ENCODE data around the gene PMS2. TPM values are rescaled to one million over a fixed set of nuclear protein-coding genes. Genes with fewer than 3 reads are reported as not detected.

The PMS2 gene
- total RNA-seq, 6 donors from 2014 or later, result 5.1 to 15.7 (median 9.7) TPM

DNA sequence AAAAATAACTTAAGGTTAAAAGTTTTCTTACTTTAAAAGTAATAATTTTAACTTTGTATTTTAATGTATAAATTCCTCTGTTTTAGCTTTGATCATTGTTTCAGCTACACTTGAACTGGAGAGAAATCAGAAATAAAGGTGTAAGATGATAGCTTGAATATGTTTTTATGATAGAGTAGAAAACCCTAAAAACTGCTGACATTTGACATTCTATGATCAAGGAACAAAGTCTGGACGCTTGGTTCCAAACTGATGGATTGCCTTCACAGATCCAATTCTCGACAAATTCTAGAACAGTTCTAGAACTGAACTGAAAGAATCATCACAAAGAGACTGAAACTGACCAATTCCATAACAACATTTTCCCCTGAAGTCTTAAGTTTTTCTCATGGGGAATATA lies 22.1 kb upstream of the PMS2 start, which contains the start of gene ANKRD61:
Gene ANKRD61, plus strand, starts transcription at position 389 of the 400 bp plus-strand sequence. Its CDS starts 0 bp downstream, at position 389.
- no peaks in the 10 kb centered on the region for H3K9me3 ChIP-seq
- WGBS, 2 donors, result 85 to 90% methylated on average over 2 of the region's 2 CpGs
- H3K4me1 ChIP-seq, result peaks cover 3 to 15% (median 11%) of the 10 kb centered on the region in 4 donors
- H3K27me3 ChIP-seq, result no peaks in the 10 kb centered on the region
- no peak for DNase-seq
- H3K36me3 ChIP-seq, result peaks cover 5 to 92% (median 49%) of the 10 kb centered on the region in 4 donors
- TF ChIP-seq POLR2A (IDR thresholded peaks at IDR 0.05) (no peak), POLR2AphosphoS5 (IDR thresholded peaks at IDR 0.05) (no peak), EP300 (IDR thresholded peaks at IDR 0.05) (no peak)
- TF ChIP-seq, protein P1, sequence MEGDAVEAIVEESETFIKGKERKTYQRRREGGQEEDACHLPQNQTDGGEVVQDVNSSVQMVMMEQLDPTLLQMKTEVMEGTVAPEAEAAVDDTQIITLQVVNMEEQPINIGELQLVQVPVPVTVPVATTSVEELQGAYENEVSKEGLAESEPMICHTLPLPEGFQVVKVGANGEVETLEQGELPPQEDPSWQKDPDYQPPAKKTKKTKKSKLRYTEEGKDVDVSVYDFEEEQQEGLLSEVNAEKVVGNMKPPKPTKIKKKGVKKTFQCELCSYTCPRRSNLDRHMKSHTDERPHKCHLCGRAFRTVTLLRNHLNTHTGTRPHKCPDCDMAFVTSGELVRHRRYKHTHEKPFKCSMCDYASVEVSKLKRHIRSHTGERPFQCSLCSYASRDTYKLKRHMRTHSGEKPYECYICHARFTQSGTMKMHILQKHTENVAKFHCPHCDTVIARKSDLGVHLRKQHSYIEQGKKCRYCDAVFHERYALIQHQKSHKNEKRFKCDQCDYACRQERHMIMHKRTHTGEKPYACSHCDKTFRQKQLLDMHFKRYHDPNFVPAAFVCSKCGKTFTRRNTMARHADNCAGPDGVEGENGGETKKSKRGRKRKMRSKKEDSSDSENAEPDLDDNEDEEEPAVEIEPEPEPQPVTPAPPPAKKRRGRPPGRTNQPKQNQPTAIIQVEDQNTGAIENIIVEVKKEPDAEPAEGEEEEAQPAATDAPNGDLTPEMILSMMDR (IDR thresholded peaks at IDR 0.05), result no peak
- no peak within 1 kb of the TSS for H3K4me3 ChIP-seq
- no peak within 1 kb of the TSS for H3K27ac ChIP-seq
- no peak for ATAC-seq (ENCODE audit: low FRiP score in 2 of 2)

DNA sequence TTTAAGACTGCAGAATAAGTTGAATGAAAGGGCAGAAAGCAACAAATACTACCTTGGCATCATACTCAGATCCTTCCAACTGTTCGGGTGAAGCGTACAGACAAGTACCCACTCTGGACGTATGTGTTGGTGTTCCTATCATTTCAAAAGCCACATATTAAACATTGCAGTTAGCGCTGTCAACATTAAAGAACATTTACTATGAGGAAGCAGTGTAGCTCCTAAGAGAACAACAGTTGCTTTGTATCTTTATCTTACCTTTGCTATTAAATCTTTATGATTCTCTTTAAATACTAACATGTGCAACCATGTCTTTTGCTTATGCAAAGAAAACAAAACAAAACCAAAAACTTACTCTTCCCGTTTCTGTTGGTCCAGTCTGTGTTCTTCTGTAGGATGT lies 19.7 kb upstream of the PMS2 start:
- WGBS, 2 donors, result 87 to 91% methylated on average over 5 of the region's 5 CpGs
- TF ChIP-seq EP300 (IDR thresholded peaks at IDR 0.05) (no peak), POLR2A (IDR thresholded peaks at IDR 0.05) (no peak)
- TF ChIP-seq, protein P1 (IDR thresholded peaks at IDR 0.05), result no peak
- peaks cover 7 to 18% (median 15%) of the 10 kb centered on the region in 4 donors for H3K4me1 ChIP-seq
- H3K9me3 ChIP-seq, result no peaks in the 10 kb centered on the region
- H3K36me3 ChIP-seq, result peaks cover 13 to 93% (median 44%) of the 10 kb centered on the region in 4 donors
- no peak overlapping the region for H3K27ac ChIP-seq
- DNase-seq (no peak), ATAC-seq (ENCODE audit: low FRiP score in 2 of 2) (no peak)
- H3K27me3 ChIP-seq, result no peaks in the 10 kb centered on the region
- no peak overlapping the region for H3K4me3 ChIP-seq

- Histone ChIP-seq H3K4me3 (no peak overlapping the region), H3K27me3 (no peaks in the 10 kb centered on the region), H3K27ac (peak overlapping the region in 2 of 4 donors; percentile 67 to 85), H3K9me3 (no peaks in the 10 kb centered on the region), H3K36me3 (peaks cover 19 to 93% (median 47%) of the 10 kb centered on the region in 4 donors), H3K4me1 (peaks cover 7 to 18% (median 15%) of the 10 kb centered on the region in 4 donors)
- ATAC-seq (ENCODE audit: low FRiP score in 2 of 2), result no peak
- DNase-seq, result peak in 1 of 2 donors; percentile 7
- WGBS, 2 donors, result 70 to 94% methylated on average over 1 of the region's 1 CpG
- no peak for TF ChIP-seq POLR2AphosphoS5 (IDR thresholded peaks at IDR 0.05)
- TF ChIP-seq POLR2A (IDR thresholded peaks at IDR 0.05), result no peak
These were observed 19.0 kb upstream of the PMS2 start for GRCh38 chr7:6027806-6028365.

GRCh38 chr7:6026820-6027311 lies 18.0 kb upstream of the PMS2 start:
- no peaks in the 10 kb centered on the region for H3K9me3 ChIP-seq
- ATAC-seq (ENCODE audit: low FRiP score in 2 of 2) (peak; percentile 77 to 78), DNase-seq (no peak)
- no peaks in the 10 kb centered on the region for H3K27me3 ChIP-seq
- WGBS, 2 donors, result 71 to 73% methylated on average over 12 of the region's 12 CpGs
- H3K4me3 ChIP-seq, result peak overlapping the region in 3 of 4 donors; percentile 25 to 42 (median 30)
- H3K36me3 ChIP-seq, result peaks cover 28 to 95% (median 55%) of the 10 kb centered on the region in 4 donors
- TF ChIP-seq POLR2A (IDR thresholded peaks at IDR 0.05) (no peak), EP300 (IDR thresholded peaks at IDR 0.05) (no peak), POLR2AphosphoS5 (IDR thresholded peaks at IDR 0.05) (peak in 1 of 2 donors; percentile 43)
- TF ChIP-seq, protein P1 (IDR thresholded peaks at IDR 0.05), result peak in 1 of 6 experiments; percentile 2
- H3K27ac ChIP-seq, result peak overlapping the region; percentile 67 to 85 (median 78)
- H3K4me1 ChIP-seq, result peaks cover 7 to 18% (median 15%) of the 10 kb centered on the region in 4 donors

GRCh38 chr7:6026011-6026819 lies 17.4 kb upstream of the PMS2 start:
- Histone ChIP-seq H3K4me3 (peak overlapping the region in 3 of 4 donors; percentile 25 to 42 (median 30)), H3K27me3 (no peaks in the 10 kb centered on the region), H3K4me1 (peaks cover 7 to 18% (median 15%) of the 10 kb centered on the region in 4 donors), H3K27ac (peak overlapping the region; percentile 67 to 85 (median 78)), H3K9me3 (no peaks in the 10 kb centered on the region), H3K36me3 (peaks cover 28 to 97% (median 62%) of the 10 kb centered on the region in 4 donors)
- DNase-seq (peak; percentile 52 to 82), ATAC-seq (ENCODE audit: low FRiP score in 2 of 2) (peak; percentile 81 to 94)
- no peak for TF ChIP-seq EP300 (IDR thresholded peaks at IDR 0.05)
- TF ChIP-seq POLR2A (IDR thresholded peaks at IDR 0.05), result peak in 1 of 4 donors; percentile 28
- TF ChIP-seq POLR2AphosphoS5 (IDR thresholded peaks at IDR 0.05), result peak in 1 of 2 donors; percentile 29
- TF ChIP-seq, protein P1 (IDR thresholded peaks at IDR 0.05), result peak in 5 of 6 experiments; percentile 14 to 32 (median 21)
- 68 to 70% methylated on average over 14 to 19 of the region's 22 CpGs for WGBS, 2 donors

Data from upper lobe of left lung (tissue), 6 donors.